PC-9 (cell line): ENCODE results near the gene ODF2.

Source experiments
- CTCF ChIP-seq: fragments of 200-600 bp; sonication (generic); conservative IDR thresholded peaks from 2 replicates; pipeline ENCODE4 v1.6.1; 2017; ENCODE audit warnings: mixed run types, antibody characterized with exemption, mild to moderate bottlenecking, moderate library complexity
- EZH2 ChIP-seq: fragments of 200-600 bp; sonication (generic); IDR thresholded peaks from 2 replicates; pipeline ENCODE4 v1.8.0; 2017; ENCODE audit warnings: antibody characterized with exemption, low read depth

GRCh38 chr9:128448746-128449145, 7.1 kb upstream of the ODF2 start:
- TF ChIP-seq CTCF (no peak), EZH2 (no peak)
